Eye (tissue), 1 donor: ENCODE results near the gene C3orf22.

ENCODE experiments used
- DNase-seq: peaks from one replicate; pipeline ENCODE4 v3.0.0-alpha.2; 2015

Gene C3orf22

GRCh38 chr3:126556637-126557414, 1.9 kb downstream of the C3orf22 start:
- DNase-seq = no peak

GRCh38 chr3:126555795-126556636, 2.7 kb downstream of the C3orf22 start:
- DNase-seq = no peak

- DNase-seq = no peak
These were observed 3.9 kb downstream of the C3orf22 start for GRCh38 chr3:126554560-126555525.

GRCh38 chr3:126553284-126554084, 5.2 kb downstream of the C3orf22 start:
- DNase-seq = no peak

GRCh38 chr3:126552688-126553283, 5.9 kb downstream of the C3orf22 start:
- no peak for DNase-seq

- DNase-seq = no peak
These were observed 6.7 kb downstream of the C3orf22 start for GRCh38 chr3:126551839-126552687.

GRCh38 chr3:126551121-126551838, 7.5 kb downstream of the C3orf22 start:
- no peak for DNase-seq

GRCh38 chr3:126550488-126551051, 8.2 kb downstream of the C3orf22 start:
- peak; percentile 29 for DNase-seq

- DNase-seq = no peak
These were observed 8.8 kb downstream of the C3orf22 start for GRCh38 chr3:126549861-126550487.

- no peak for DNase-seq
These were observed 9.9 kb downstream of the C3orf22 start for GRCh38 chr3:126548556-126549466.

- no peak for DNase-seq
These were observed 11.0 kb downstream of the C3orf22 start for GRCh38 chr3:126547721-126548120.

GRCh38 chr3:126546549-126547239, 12.0 kb downstream of the C3orf22 start:
- DNase-seq = no peak

- no peak for DNase-seq
These were observed 12.7 kb downstream of the C3orf22 start for GRCh38 chr3:126546013-126546412.

- no peak for DNase-seq
These were observed 13.2 kb downstream of the C3orf22 start for GRCh38 chr3:126545544-126545943.

GRCh38 chr3:126544596-126545281, 14.0 kb downstream of the C3orf22 start:
- DNase-seq = no peak

- DNase-seq = no peak
These were observed 15.2 kb downstream of the C3orf22 start for GRCh38 chr3:126543457-126544061.
